GM18873 (cell line): Measurements from ENCODE around the gene NFE2L1.
A peak's percentile ranks its signal among the peaks of the same experiment; 100 is the strongest.

Experiments
- ATAC-seq: cut with Tn5 transposase; IDR thresholded peaks from one replicate; pipeline ENCODE4 v1.9.1; 2021; ENCODE audit warnings: mild to moderate bottlenecking, moderate library complexity, moderate number of reproducible peaks; ENCODE audit not compliant: unreplicated experiment, low FRiP score

NFE2L1 gene

GRCh38 chr17:48104440-48104839, 56.3 kb downstream of the NFE2L1 start:
- no peak for ATAC-seq

GRCh38 chr17:48106802-48107136, 58.6 kb downstream of the NFE2L1 start:
- no peak for ATAC-seq

GRCh38 chr17:48107137-48108055, 59.2 kb downstream of the NFE2L1 start, which contains the start of gene SNX11:
SNX11 (plus strand) TSS chr17:48107766; CDS start chr17:48112044, 4,278 bp downstream.
- ATAC-seq = peak; percentile 73

GRCh38 chr17:48110761-48111160, 62.6 kb downstream of the NFE2L1 start:
- ATAC-seq = no peak
